Testis (tissue), 3 donors: Measurements from ENCODE around the gene SMARCD2. TPM values are rescaled to one million over a fixed set of nuclear protein-coding genes. Genes with fewer than 3 reads are reported as not detected.

Experiments used
- DNase-seq: peaks from one replicate; pipeline ENCODE4 v3.0.0-alpha.2; 2019
- H3K27ac ChIP-seq, 2 donors: fragments of 200-600 bp; sonication (generic); one replicate each; pipeline ENCODE4 v1.5.1; 2019
- H3K27me3 ChIP-seq: fragments of 200-600 bp; sonication (generic); one replicate; pipeline ENCODE4 v1.5.1; 2019
- H3K36me3 ChIP-seq: fragments of 200-600 bp; sonication (generic); one replicate; pipeline ENCODE4 v1.5.1; 2017; ENCODE audit warnings: low read depth; ENCODE audit errors: missing control alignments
- H3K4me1 ChIP-seq: fragments of 200-600 bp; sonication (generic); one replicate; pipeline ENCODE4 v1.5.1; 2019
- H3K4me3 ChIP-seq, 2 donors: fragments of 200-600 bp; sonication (generic); one replicate each; pipeline ENCODE4 v1.5.1; 2017 to 2019
- H3K9me3 ChIP-seq: fragments of 200-600 bp; sonication (generic); one replicate; pipeline ENCODE4 v1.5.1; 2017
- CTCF ChIP-seq, 3 experiments: fragments of 450-650 bp in 2 of 3; fragments of 200-600 bp in 1 of 3; sonication (generic) in 1 of 3; IDR thresholded peaks; one replicate each; pipeline ENCODE4 v1.5.1; 2016 to 2019; ENCODE audit warnings: antibody characterized with exemption in 3 of 3, mild to moderate bottlenecking in 2 of 3, moderate library complexity in 1 of 3
- POLR2A ChIP-seq: fragments of 450-650 bp; IDR thresholded peaks from one replicate; pipeline ENCODE4 v1.6.1; 2017; ENCODE audit warnings: antibody characterized with exemption, mild to moderate bottlenecking, moderate library complexity
- WGBS, 2 donors: methylation state at CpG; one replicate each; pipeline ENCODE4 v1.1.5; 2018; 5-methylcytosine and 5-hydroxymethylcytosine counted together
- intact Hi-C: fragments of 100-400 bp; cut with DNase I; formaldehyde crosslinking; loops from one replicate; pipeline ENCODE4 v1.15.1; 2023; ENCODE audit warnings: low total_unique reads
- polyA plus RNA-seq: library from polyadenylated mRNA; stranded (reverse); fragments of 350-450 nt; fragmentation: Illumina TruSeq; extraction: RNeasy Lipid Tissue Mini Kit (QIAGEN cat#74804); gene quantifications from one replicate; pipeline ENCODE4 v1.2.3, GENCODE V29; 2014; ENCODE audit warnings: low read depth, low replicate concordance; ENCODE audit not compliant: insufficient read depth
- total RNA-seq, 2 donors: library from RNA; depleted of rRNA; stranded (reverse); fragments of >200 nt; gene quantifications; one replicate each; pipeline ENCODE4 v1.2.3, GENCODE V29; 2016

The SMARCD2 gene
- total and polyA plus RNA-seq, 3 donors from 2014 or later, result 95.2 to 122 (median 121) TPM

- no peaks in the 10 kb centered on the region for H3K36me3 ChIP-seq
- H3K4me3 ChIP-seq, result peak within 1 kb of the TSS; percentile 84 to 94
- WGBS, 2 donors, result 0 to 1% methylated on average over 40 to 58 of the region's 58 CpGs
- TF ChIP-seq CTCF (IDR thresholded peaks at IDR 0.05), result peak in 2 of 3 experiments; percentile 24 to 27
- TF ChIP-seq POLR2A, result no peak
- peak within 1 kb of the TSS; percentile 93 to 96 for H3K27ac ChIP-seq
- H3K9me3 ChIP-seq, result no peaks in the 10 kb centered on the region
- H3K4me1 ChIP-seq, result peaks cover 8% of the 10 kb centered on the region
- intact Hi-C loops, result loop anchor here (10.0 kb wide), 1 partner anchor 52 kb away; the partner anchor contains the start of genes CCDC47 and DDX42
- no peaks in the 10 kb centered on the region for H3K27me3 ChIP-seq
- peak; percentile 99 for DNase-seq
Measured at GRCh38 chr17:63827002-63827800, 15.3 kb downstream of the SMARCD2 start, which contains the start of the genes FTSJ3 and PSMC5. FTSJ3 (minus strand) TSS chr17:63827663; CDS start chr17:63826902, 761 bp downstream. PSMC5 (plus strand) TSS chr17:63827431; CDS start chr17:63827491, 60 bp downstream.

GRCh38 chr17:63826468-63827001 lies 15.9 kb downstream of the SMARCD2 start:
- intact Hi-C loops, result loop anchor here (10.0 kb wide), 1 partner anchor 52 kb away; the partner anchor contains the start of genes CCDC47 and DDX42
- WGBS, 2 donors, result 0 to 1% methylated on average over 31 of the region's 31 CpGs
- no peak for DNase-seq

GRCh38 chr17:63824362-63824761 lies 18.1 kb downstream of the SMARCD2 start:
- no peak for TF ChIP-seq POLR2A
- TF ChIP-seq CTCF (IDR thresholded peaks at IDR 0.05), result no peak
- no peak overlapping the region for H3K4me3 ChIP-seq
- no peaks in the 10 kb centered on the region for H3K9me3 ChIP-seq
- intact Hi-C loops, result loop anchor here (10.0 kb wide), 1 partner anchor 50 kb away; the partner anchor contains the start of genes CCDC47 and DDX42
- no peak overlapping the region for H3K27ac ChIP-seq
- H3K27me3 ChIP-seq, result no peaks in the 10 kb centered on the region
- WGBS, 2 donors, result 91 to 94% methylated on average over 9 of the region's 9 CpGs
- DNase-seq, result no peak
- H3K36me3 ChIP-seq, result no peaks in the 10 kb centered on the region
- peaks cover 8% of the 10 kb centered on the region for H3K4me1 ChIP-seq

More at GRCh38 chr17:63826468-63827001, 15.9 kb downstream of the SMARCD2 start:
- Histone ChIP-seq H3K9me3 (no peaks in the 10 kb centered on the region), H3K27me3 (no peaks in the 10 kb centered on the region), H3K4me1 (peaks cover 8% of the 10 kb centered on the region), H3K4me3 (peak overlapping the region; percentile 84 to 94), H3K36me3 (no peaks in the 10 kb centered on the region), H3K27ac (peak overlapping the region; percentile 93 to 96)
- TF ChIP-seq POLR2A (no peak), CTCF (IDR thresholded peaks at IDR 0.05) (no peak)

GRCh38 chr17:63823659-63824331 lies 18.7 kb downstream of the SMARCD2 start:
- Histone ChIP-seq H3K4me3 (no peak overlapping the region), H3K4me1 (peaks cover 8% of the 10 kb centered on the region), H3K27ac (no peak overlapping the region), H3K9me3 (no peaks in the 10 kb centered on the region), H3K27me3 (no peaks in the 10 kb centered on the region), H3K36me3 (no peaks in the 10 kb centered on the region)
- TF ChIP-seq POLR2A, result no peak
- TF ChIP-seq CTCF (IDR thresholded peaks at IDR 0.05), result no peak
- no peak for DNase-seq
- intact Hi-C loops, result loop anchor here (10.0 kb wide), 1 partner anchor 49 kb away; the partner anchor contains the start of genes CCDC47 and DDX42
- 93% methylated on average over 13 of the region's 13 CpGs for WGBS, 2 donors
